ENCODE data around the gene USP32.
A peak's percentile ranks its signal among the peaks of the same experiment; 100 is the strongest.

USP32 gene

GRCh38 chr17:60401819-60402218 is 9.9 kb upstream of the USP32 start:
- DNase-seq (ENCODE audit: low read depth): no peak
- no peak for TF ChIP-seq CTCF (IDR thresholded peaks at IDR 0.05; ENCODE audit: insufficient read depth, low read depth, low read length, missing control alignments)
- no peak overlapping the region for H3K4me3 ChIP-seq (ENCODE audit: low read depth, low read length)

GRCh38 chr17:60398227-60398959 is 6.5 kb upstream of the USP32 start:
- TF ChIP-seq CTCF (IDR thresholded peaks at IDR 0.05; ENCODE audit: insufficient read depth, low read depth, low read length, missing control alignments): no peak
- no peak overlapping the region for H3K4me3 ChIP-seq (ENCODE audit: low read depth, low read length)
- DNase-seq (ENCODE audit: low read depth): peak; percentile 56

GRCh38 chr17:60396412-60396811 is 4.5 kb upstream of the USP32 start:
- TF ChIP-seq CTCF (IDR thresholded peaks at IDR 0.05; ENCODE audit: insufficient read depth, low read depth, low read length, missing control alignments): no peak
- no peak overlapping the region for H3K4me3 ChIP-seq (ENCODE audit: low read depth, low read length)
- no peak for DNase-seq (ENCODE audit: low read depth)

GRCh38 chr17:60395508-60396065 is 3.7 kb upstream of the USP32 start:
- TF ChIP-seq CTCF (IDR thresholded peaks at IDR 0.05; ENCODE audit: insufficient read depth, low read depth, low read length, missing control alignments): no peak
- peak; percentile 26 for DNase-seq (ENCODE audit: low read depth)
- H3K4me3 ChIP-seq (ENCODE audit: low read depth, low read length): no peak overlapping the region

- H3K4me3 ChIP-seq (ENCODE audit: low read depth, low read length): no peak overlapping the region
- TF ChIP-seq CTCF (IDR thresholded peaks at IDR 0.05; ENCODE audit: insufficient read depth, low read depth, low read length, missing control alignments): no peak
- no peak for DNase-seq (ENCODE audit: low read depth)
Observed at GRCh38 chr17:60393840-60394723, 2.1 kb upstream of the USP32 start.

- no peak for TF ChIP-seq CTCF (IDR thresholded peaks at IDR 0.05; ENCODE audit: insufficient read depth, low read depth, low read length, missing control alignments)
- DNase-seq (ENCODE audit: low read depth): peak; percentile 77
- peak overlapping the region; percentile 90 for H3K4me3 ChIP-seq (ENCODE audit: low read depth, low read length)
Observed at GRCh38 chr17:60392845-60393702, 1.1 kb upstream of the USP32 start.
